KMS-11 (cell line): ENCODE results near the gene HPSE2.

Source experiments
- H2AFZ ChIP-seq: fragments of 200-600 bp; sonication (generic); 2 replicates; pipeline ENCODE4 v1.6.1; 2016; ENCODE audit warnings: antibody characterized with exemption, mixed run types, low read depth
- H3K27ac ChIP-seq: fragments of 200-600 bp; sonication (generic); 2 replicates; pipeline ENCODE4 v1.6.1; 2016; ENCODE audit warnings: mild to moderate bottlenecking, mixed run types
- H3K27me3 ChIP-seq: fragments of 200-600 bp; sonication (generic); 2 replicates; pipeline ENCODE4 v1.6.1; 2017; ENCODE audit warnings: mild to moderate bottlenecking, low read depth, mixed run types, moderate library complexity; ENCODE audit not compliant: insufficient read depth
- H3K36me3 ChIP-seq: fragments of 200-600 bp; sonication (generic); 2 replicates; pipeline ENCODE4 v1.6.1; 2017; ENCODE audit warnings: mild to moderate bottlenecking, mixed run types; ENCODE audit not compliant: insufficient read depth
- H3K4me1 ChIP-seq: fragments of 200-600 bp; sonication (generic); 2 replicates; pipeline ENCODE4 v1.6.1; 2016; ENCODE audit warnings: mild to moderate bottlenecking, low read depth, mixed run types; ENCODE audit not compliant: poor library complexity, severe bottlenecking
- H3K4me2 ChIP-seq: fragments of 200-600 bp; sonication (generic); 2 replicates; pipeline ENCODE4 v1.7.0; 2016; ENCODE audit warnings: mild to moderate bottlenecking, mixed run types
- H3K4me3 ChIP-seq: fragments of 200-600 bp; sonication (generic); IDR thresholded peaks from 2 replicates; pipeline ENCODE4 v1.6.1; 2017; ENCODE audit warnings: low read depth, low read length, mixed read lengths; ENCODE audit not compliant: insufficient read depth
- H3K79me2 ChIP-seq: fragments of 200-600 bp; sonication (generic); 2 replicates; pipeline ENCODE4 v1.6.1; 2016; ENCODE audit warnings: low read depth, mixed run types; ENCODE audit not compliant: insufficient read depth
- H3K9ac ChIP-seq: fragments of 200-600 bp; sonication (generic); 2 replicates; pipeline ENCODE4 v1.6.1; 2016; ENCODE audit warnings: mild to moderate bottlenecking, mixed run types
- H4K20me1 ChIP-seq: fragments of 200-600 bp; sonication (generic); 2 replicates; pipeline ENCODE4 v1.6.1; 2016; ENCODE audit warnings: mild to moderate bottlenecking, mixed run types; ENCODE audit not compliant: insufficient read depth
- TF ChIP-seq, protein P1 (sequence below): fragments of 200-600 bp; sonication (generic); conservative IDR thresholded peaks from 2 replicates; pipeline ENCODE4 v1.6.1; 2017; ENCODE audit warnings: low read depth, mild to moderate bottlenecking, antibody characterized with exemption, low read length, moderate library complexity, mixed read lengths

The HPSE2 gene

GRCh38 chr10:98846787-98847186 lies 388.9 kb downstream of the HPSE2 start:
- H3K27ac ChIP-seq = no peak overlapping the region
- H3K9ac ChIP-seq = no peak overlapping the region
- no peak overlapping the region for H3K4me3 ChIP-seq
- no peaks in the 10 kb centered on the region for H4K20me1 ChIP-seq
- H3K4me2 ChIP-seq = no peak overlapping the region
- H2AFZ ChIP-seq = no peak overlapping the region
- no peaks in the 10 kb centered on the region for H3K4me1 ChIP-seq
- no peaks in the 10 kb centered on the region for H3K36me3 ChIP-seq
- no peaks in the 10 kb centered on the region for H3K79me2 ChIP-seq
- H3K27me3 ChIP-seq = no peaks in the 10 kb centered on the region
- TF ChIP-seq, protein P1, sequence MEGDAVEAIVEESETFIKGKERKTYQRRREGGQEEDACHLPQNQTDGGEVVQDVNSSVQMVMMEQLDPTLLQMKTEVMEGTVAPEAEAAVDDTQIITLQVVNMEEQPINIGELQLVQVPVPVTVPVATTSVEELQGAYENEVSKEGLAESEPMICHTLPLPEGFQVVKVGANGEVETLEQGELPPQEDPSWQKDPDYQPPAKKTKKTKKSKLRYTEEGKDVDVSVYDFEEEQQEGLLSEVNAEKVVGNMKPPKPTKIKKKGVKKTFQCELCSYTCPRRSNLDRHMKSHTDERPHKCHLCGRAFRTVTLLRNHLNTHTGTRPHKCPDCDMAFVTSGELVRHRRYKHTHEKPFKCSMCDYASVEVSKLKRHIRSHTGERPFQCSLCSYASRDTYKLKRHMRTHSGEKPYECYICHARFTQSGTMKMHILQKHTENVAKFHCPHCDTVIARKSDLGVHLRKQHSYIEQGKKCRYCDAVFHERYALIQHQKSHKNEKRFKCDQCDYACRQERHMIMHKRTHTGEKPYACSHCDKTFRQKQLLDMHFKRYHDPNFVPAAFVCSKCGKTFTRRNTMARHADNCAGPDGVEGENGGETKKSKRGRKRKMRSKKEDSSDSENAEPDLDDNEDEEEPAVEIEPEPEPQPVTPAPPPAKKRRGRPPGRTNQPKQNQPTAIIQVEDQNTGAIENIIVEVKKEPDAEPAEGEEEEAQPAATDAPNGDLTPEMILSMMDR = no peak

DNA sequence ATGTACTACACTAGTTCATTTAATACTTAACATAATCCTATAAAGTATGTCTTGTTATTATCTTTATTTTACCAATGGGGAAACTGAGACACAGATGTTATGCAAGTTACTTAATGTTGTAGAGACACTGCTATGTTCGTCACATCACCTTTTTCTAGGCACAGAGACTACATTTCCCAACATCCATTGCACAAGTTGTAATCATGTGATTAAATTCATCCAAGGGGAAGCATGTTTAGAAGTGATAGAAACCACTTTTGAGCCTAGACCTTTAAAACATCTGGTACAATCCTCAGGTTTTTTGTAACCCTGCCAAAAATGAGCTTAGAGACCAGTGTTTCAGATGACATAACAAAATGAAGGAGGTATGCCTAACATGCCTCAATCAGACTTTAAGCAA lies 402.1 kb downstream of the HPSE2 start:
- H2AFZ ChIP-seq = no peak overlapping the region
- no peaks in the 10 kb centered on the region for H3K4me1 ChIP-seq

DNA sequence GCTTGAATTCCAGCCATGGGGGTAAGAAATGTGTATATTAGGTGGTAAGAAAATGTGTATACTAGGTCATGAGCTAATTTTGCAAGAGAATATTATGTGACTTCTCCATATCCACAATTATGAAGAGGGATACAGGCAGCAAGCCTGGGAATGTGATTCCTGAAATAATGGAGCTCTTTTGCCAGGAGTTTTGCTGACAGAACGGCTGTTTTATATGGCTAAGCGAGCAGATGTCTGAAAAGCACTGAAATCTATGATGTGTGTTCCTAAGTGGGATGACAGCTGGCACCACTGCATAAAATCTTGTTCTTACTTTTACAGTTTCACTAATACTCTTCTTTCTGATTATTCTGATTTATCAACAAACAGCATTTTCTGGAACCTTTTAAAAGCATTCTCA lies 402.9 kb downstream of the HPSE2 start:
- TF ChIP-seq, protein P1 = no peak
- Histone ChIP-seq H3K36me3 (no peaks in the 10 kb centered on the region), H3K79me2 (no peaks in the 10 kb centered on the region)

More for the DNA sequence above, 402.1 kb downstream of the HPSE2 start:
- H3K27me3 ChIP-seq = no peaks in the 10 kb centered on the region
- H3K79me2 ChIP-seq = no peaks in the 10 kb centered on the region
- H3K27ac ChIP-seq = no peak overlapping the region
- no peaks in the 10 kb centered on the region for H3K36me3 ChIP-seq
- H4K20me1 ChIP-seq = no peaks in the 10 kb centered on the region
- no peak overlapping the region for H3K4me3 ChIP-seq
- H3K4me2 ChIP-seq = no peak overlapping the region
- H3K9ac ChIP-seq = no peak overlapping the region
- TF ChIP-seq, protein P1 = no peak

GRCh38 chr10:98832196-98832595 lies 403.5 kb downstream of the HPSE2 start:
- Histone ChIP-seq H2AFZ (no peak overlapping the region), H3K9ac (no peak overlapping the region), H3K4me1 (no peaks in the 10 kb centered on the region), H3K27ac (no peak overlapping the region), H4K20me1 (no peaks in the 10 kb centered on the region), H3K36me3 (no peaks in the 10 kb centered on the region), H3K27me3 (no peaks in the 10 kb centered on the region), H3K4me2 (no peak overlapping the region), H3K4me3 (no peak overlapping the region), H3K79me2 (no peaks in the 10 kb centered on the region)
- TF ChIP-seq, protein P1 = no peak

More for the DNA sequence above, 402.9 kb downstream of the HPSE2 start:
- Histone ChIP-seq H3K4me1 (no peaks in the 10 kb centered on the region), H2AFZ (no peak overlapping the region), H4K20me1 (no peaks in the 10 kb centered on the region), H3K4me3 (no peak overlapping the region), H3K4me2 (no peak overlapping the region), H3K9ac (no peak overlapping the region), H3K27me3 (no peaks in the 10 kb centered on the region), H3K27ac (no peak overlapping the region)
